Measurements from ENCODE around the gene CYFIP2. TPM values are rescaled to one million over a fixed set of nuclear protein-coding genes. Genes with fewer than 3 reads are reported as not detected.

CYFIP2 gene
- total and polyA plus RNA-seq, 2 donors (not counting 1 experiment from before 2014, with no cell fraction given): 5.0 to 27.6 TPM

- H3K27ac ChIP-seq (ENCODE audit: insufficient read depth, low read length): no peak overlapping the region
- H3K36me3 ChIP-seq (ENCODE audit: control insufficient read depth, insufficient read depth, low read length): no peaks in the 10 kb centered on the region
- H3K9me3 ChIP-seq (ENCODE audit: control insufficient read depth, insufficient read depth, low read depth, low read length): no peaks in the 10 kb centered on the region
- H3K4me3 ChIP-seq (replicated peaks in 1 of 4; ENCODE audit: control extremely low read depth in 1 of 4, insufficient read depth in 1 of 4, low read depth in 3 of 4, low read length in 4 of 4): no peak overlapping the region
- H3K9ac ChIP-seq (ENCODE audit: insufficient read depth, low read length): no peak overlapping the region
- H4K20me1 ChIP-seq (ENCODE audit: control insufficient read depth, extremely low read depth, insufficient read depth, low read length): no peaks in the 10 kb centered on the region
- H3K27me3 ChIP-seq (ENCODE audit: control insufficient read depth, insufficient read depth, low read length): no peaks in the 10 kb centered on the region
- DNase-seq (ENCODE audit: low read depth in 2 of 2): no peak
- H3K4me2 ChIP-seq (ENCODE audit: extremely low read depth, insufficient read depth, low read length): no peak overlapping the region
- H3K4me1 ChIP-seq (ENCODE audit: control insufficient read depth, extremely low read depth, insufficient read depth, low read length): no peaks in the 10 kb centered on the region
- no peaks in the 10 kb centered on the region for H3K79me2 ChIP-seq (ENCODE audit: control insufficient read depth, insufficient read depth, low read length)
- no peak overlapping the region for H2AFZ ChIP-seq (ENCODE audit: low read length)
- TF ChIP-seq CTCF (conservative IDR thresholded peaks at IDR 0.05 in 1 of 2, IDR thresholded peaks at IDR 0.05 in 1 of 2; ENCODE audit: low read depth in 1 of 2, low read length in 2 of 2) (no peak), EZH2 (IDR thresholded peaks at IDR 0.05; ENCODE audit: low read length, missing control alignments) (no peak)
Measured at GRCh38 chr5:157359356-157360055, 93.6 kb downstream of the CYFIP2 start.

GRCh38 chr5:157362012-157362411 lies 96.1 kb downstream of the CYFIP2 start:
- Histone ChIP-seq H3K27ac (ENCODE audit: insufficient read depth, low read length) (no peak overlapping the region), H3K9ac (ENCODE audit: insufficient read depth, low read length) (no peak overlapping the region), H3K4me2 (ENCODE audit: extremely low read depth, insufficient read depth, low read length) (no peak overlapping the region), H3K4me3 (replicated peaks in 1 of 4; ENCODE audit: control extremely low read depth in 1 of 4, insufficient read depth in 1 of 4, low read depth in 3 of 4, low read length in 4 of 4) (no peak overlapping the region), H3K27me3 (ENCODE audit: control insufficient read depth, insufficient read depth, low read length) (no peaks in the 10 kb centered on the region), H3K4me1 (ENCODE audit: control insufficient read depth, extremely low read depth, insufficient read depth, low read length) (peaks cover 2% of the 10 kb centered on the region), H3K79me2 (ENCODE audit: control insufficient read depth, insufficient read depth, low read length) (no peaks in the 10 kb centered on the region), H4K20me1 (ENCODE audit: control insufficient read depth, extremely low read depth, insufficient read depth, low read length) (no peaks in the 10 kb centered on the region), H2AFZ (ENCODE audit: low read length) (no peak overlapping the region), H3K9me3 (ENCODE audit: control insufficient read depth, insufficient read depth, low read depth, low read length) (no peaks in the 10 kb centered on the region), H3K36me3 (ENCODE audit: control insufficient read depth, insufficient read depth, low read length) (no peaks in the 10 kb centered on the region)
- DNase-seq (ENCODE audit: low read depth in 2 of 2): peak; percentile 56 to 81
- no peak for TF ChIP-seq EZH2 (IDR thresholded peaks at IDR 0.05; ENCODE audit: low read length, missing control alignments)
- TF ChIP-seq CTCF (conservative IDR thresholded peaks at IDR 0.05 in 1 of 2, IDR thresholded peaks at IDR 0.05 in 1 of 2; ENCODE audit: low read depth in 1 of 2, low read length in 2 of 2): no peak

GRCh38 chr5:157362502-157362901 lies 96.6 kb downstream of the CYFIP2 start:
- no peaks in the 10 kb centered on the region for H4K20me1 ChIP-seq (ENCODE audit: control insufficient read depth, extremely low read depth, insufficient read depth, low read length)

More at GRCh38 chr5:157362502-157362901, 96.6 kb downstream of the CYFIP2 start:
- H3K27me3 ChIP-seq (ENCODE audit: control insufficient read depth, insufficient read depth, low read length): no peaks in the 10 kb centered on the region
- DNase-seq (ENCODE audit: low read depth in 2 of 2): no peak
- H3K4me3 ChIP-seq (replicated peaks in 1 of 4; ENCODE audit: control extremely low read depth in 1 of 4, insufficient read depth in 1 of 4, low read depth in 3 of 4, low read length in 4 of 4): no peak overlapping the region
- no peaks in the 10 kb centered on the region for H3K79me2 ChIP-seq (ENCODE audit: control insufficient read depth, insufficient read depth, low read length)
- TF ChIP-seq EZH2 (IDR thresholded peaks at IDR 0.05; ENCODE audit: low read length, missing control alignments) (no peak), CTCF (conservative IDR thresholded peaks at IDR 0.05 in 1 of 2, IDR thresholded peaks at IDR 0.05 in 1 of 2; ENCODE audit: low read depth in 1 of 2, low read length in 2 of 2) (no peak)
- no peak overlapping the region for H3K4me2 ChIP-seq (ENCODE audit: extremely low read depth, insufficient read depth, low read length)
- H2AFZ ChIP-seq (ENCODE audit: low read length): no peak overlapping the region
- no peaks in the 10 kb centered on the region for H3K36me3 ChIP-seq (ENCODE audit: control insufficient read depth, insufficient read depth, low read length)
- H3K9ac ChIP-seq (ENCODE audit: insufficient read depth, low read length): no peak overlapping the region
- H3K4me1 ChIP-seq (ENCODE audit: control insufficient read depth, extremely low read depth, insufficient read depth, low read length): peaks cover 4% of the 10 kb centered on the region
- H3K9me3 ChIP-seq (ENCODE audit: control insufficient read depth, insufficient read depth, low read depth, low read length): no peaks in the 10 kb centered on the region
- no peak overlapping the region for H3K27ac ChIP-seq (ENCODE audit: insufficient read depth, low read length)

Measured in fibroblast of lung (primary cell).